ENCODE data around the gene FCGR3B. TPM values are rescaled to one million over a fixed set of nuclear protein-coding genes. Genes with fewer than 3 reads are reported as not detected.
"Not testable (repeated sequence)": the region's sequence is repeated elsewhere in the genome, so short reads cannot be mapped to it uniquely, and the experiment has no call there.

Gene FCGR3B
- total RNA-seq, 1 donor from 2014 or later: not detected

GRCh38 chr1:161676441-161676840 is 45.5 kb upstream of the FCGR3B start:
- peaks cover 2% of the 10 kb centered on the region for H3K4me1 ChIP-seq (ENCODE audit: insufficient read depth, low read length)
- no peak overlapping the region for H3K9ac ChIP-seq (ENCODE audit: low read length)
- no peaks in the 10 kb centered on the region for H3K36me3 Mint-ChIP-seq (ENCODE audit: low read depth, unreplicated experiment)
- H3K27me3 ChIP-seq (ENCODE audit: insufficient read depth, low read length): peaks cover 3% of the 10 kb centered on the region
- no peak for DNase-seq (ENCODE audit: low read depth)
- H3K27ac Mint-ChIP-seq (ENCODE audit: unreplicated experiment): no peak overlapping the region
- peaks cover 2% of the 10 kb centered on the region for H3K27me3 Mint-ChIP-seq (ENCODE audit: low read depth, unreplicated experiment)
- no peaks in the 10 kb centered on the region for H4K20me1 ChIP-seq (ENCODE audit: insufficient read depth, low read length)
- no peak overlapping the region for H3K4me2 ChIP-seq (ENCODE audit: low read length)
- H3K27ac ChIP-seq (ENCODE audit: low read depth, low read length): no peak overlapping the region
- H3K9me3 ChIP-seq (ENCODE audit: insufficient read depth, low read depth, low read length): no peaks in the 10 kb centered on the region
- no peak overlapping the region for H3K4me3 ChIP-seq (ENCODE audit: insufficient read depth, low read depth, low read length)
- no peaks in the 10 kb centered on the region for H3K79me2 ChIP-seq (ENCODE audit: insufficient read depth, low read length)
- no peak overlapping the region for H2AFZ ChIP-seq (ENCODE audit: low read depth, low read length)
- FAIRE-seq: no peak
- peaks cover 14% of the 10 kb centered on the region for H3K4me1 Mint-ChIP-seq (ENCODE audit: low read depth, unreplicated experiment)
- TF ChIP-seq CTCF (IDR thresholded peaks at IDR 0.05; ENCODE audit: insufficient read depth, low read depth, low read length): no peak
- TF ChIP-seq EZH2 (IDR thresholded peaks at IDR 0.05; ENCODE audit: insufficient read depth, low read length): no peak
- H3K4me3 Mint-ChIP-seq (ENCODE audit: unreplicated experiment): no peak overlapping the region
- no peaks in the 10 kb centered on the region for H3K36me3 ChIP-seq (ENCODE audit: insufficient read depth, low read length)
- no peaks in the 10 kb centered on the region for H3K9me3 Mint-ChIP-seq (ENCODE audit: unreplicated experiment)

- not testable (repeated sequence) for DNase-seq (ENCODE audit: low read depth); FAIRE-seq; H3K27ac Mint-ChIP-seq (ENCODE audit: unreplicated experiment); H3K4me1 ChIP-seq (ENCODE audit: insufficient read depth, low read length); H3K27me3 Mint-ChIP-seq (ENCODE audit: low read depth, unreplicated experiment); H3K79me2 ChIP-seq (ENCODE audit: insufficient read depth, low read length); H3K9ac ChIP-seq (ENCODE audit: low read length); H3K36me3 ChIP-seq (ENCODE audit: insufficient read depth, low read length); H3K4me2 ChIP-seq (ENCODE audit: low read length); H4K20me1 ChIP-seq (ENCODE audit: insufficient read depth, low read length); H3K4me3 Mint-ChIP-seq (ENCODE audit: unreplicated experiment); H3K9me3 ChIP-seq (ENCODE audit: insufficient read depth, low read depth, low read length); H3K27me3 ChIP-seq (ENCODE audit: insufficient read depth, low read length); H3K4me3 ChIP-seq (ENCODE audit: insufficient read depth, low read depth, low read length); H2AFZ ChIP-seq (ENCODE audit: low read depth, low read length); H3K27ac ChIP-seq (ENCODE audit: low read depth, low read length); H3K9me3 Mint-ChIP-seq (ENCODE audit: unreplicated experiment); H3K36me3 Mint-ChIP-seq (ENCODE audit: low read depth, unreplicated experiment)
- H3K4me1 Mint-ChIP-seq (ENCODE audit: low read depth, unreplicated experiment): peaks cover 21% of the 10 kb centered on the region
These were observed 43.9 kb upstream of the FCGR3B start for GRCh38 chr1:161674908-161675307.

- not testable (repeated sequence) for H3K36me3 ChIP-seq (ENCODE audit: insufficient read depth, low read length); H2AFZ ChIP-seq (ENCODE audit: low read depth, low read length); H3K79me2 ChIP-seq (ENCODE audit: insufficient read depth, low read length); H3K4me1 ChIP-seq (ENCODE audit: insufficient read depth, low read length); H3K27me3 ChIP-seq (ENCODE audit: insufficient read depth, low read length); H3K36me3 Mint-ChIP-seq (ENCODE audit: low read depth, unreplicated experiment); H3K27ac ChIP-seq (ENCODE audit: low read depth, low read length); FAIRE-seq; H3K4me3 Mint-ChIP-seq (ENCODE audit: unreplicated experiment); H4K20me1 ChIP-seq (ENCODE audit: insufficient read depth, low read length); DNase-seq (ENCODE audit: low read depth); H3K9ac ChIP-seq (ENCODE audit: low read length); H3K4me2 ChIP-seq (ENCODE audit: low read length); H3K27me3 Mint-ChIP-seq (ENCODE audit: low read depth, unreplicated experiment); H3K9me3 Mint-ChIP-seq (ENCODE audit: unreplicated experiment); H3K9me3 ChIP-seq (ENCODE audit: insufficient read depth, low read depth, low read length); H3K27ac Mint-ChIP-seq (ENCODE audit: unreplicated experiment); H3K4me3 ChIP-seq (ENCODE audit: insufficient read depth, low read depth, low read length)
- peaks cover 21% of the 10 kb centered on the region for H3K4me1 Mint-ChIP-seq (ENCODE audit: low read depth, unreplicated experiment)
These were observed 43.5 kb upstream of the FCGR3B start for GRCh38 chr1:161674447-161674846.

- H3K4me3 Mint-ChIP-seq (ENCODE audit: unreplicated experiment); FAIRE-seq; H3K36me3 ChIP-seq (ENCODE audit: insufficient read depth, low read length): not testable (repeated sequence)
These were observed 42.5 kb upstream of the FCGR3B start for GRCh38 chr1:161673437-161673836.

GRCh38 chr1:161671045-161672020 is 40.4 kb upstream of the FCGR3B start:
- H3K27ac Mint-ChIP-seq (ENCODE audit: unreplicated experiment); DNase-seq (ENCODE audit: low read depth): not testable (repeated sequence)
- FAIRE-seq: peak; percentile 76

More at GRCh38 chr1:161673437-161673836, 42.5 kb upstream of the FCGR3B start:
- not testable (repeated sequence) for H3K27me3 Mint-ChIP-seq (ENCODE audit: low read depth, unreplicated experiment); H4K20me1 ChIP-seq (ENCODE audit: insufficient read depth, low read length); H3K9me3 ChIP-seq (ENCODE audit: insufficient read depth, low read depth, low read length); H3K9ac ChIP-seq (ENCODE audit: low read length); H3K36me3 Mint-ChIP-seq (ENCODE audit: low read depth, unreplicated experiment); H3K27me3 ChIP-seq (ENCODE audit: insufficient read depth, low read length); H3K9me3 Mint-ChIP-seq (ENCODE audit: unreplicated experiment); H2AFZ ChIP-seq (ENCODE audit: low read depth, low read length); H3K4me3 ChIP-seq (ENCODE audit: insufficient read depth, low read depth, low read length); H3K4me2 ChIP-seq (ENCODE audit: low read length); H3K27ac ChIP-seq (ENCODE audit: low read depth, low read length); H3K27ac Mint-ChIP-seq (ENCODE audit: unreplicated experiment); H3K4me1 ChIP-seq (ENCODE audit: insufficient read depth, low read length); H3K79me2 ChIP-seq (ENCODE audit: insufficient read depth, low read length)
- peaks cover 21% of the 10 kb centered on the region for H3K4me1 Mint-ChIP-seq (ENCODE audit: low read depth, unreplicated experiment)
- DNase-seq (ENCODE audit: low read depth): peak; percentile 6

More at GRCh38 chr1:161671045-161672020, 40.4 kb upstream of the FCGR3B start:
- not testable (repeated sequence) for H3K9me3 ChIP-seq (ENCODE audit: insufficient read depth, low read depth, low read length); H3K36me3 ChIP-seq (ENCODE audit: insufficient read depth, low read length); H3K4me1 ChIP-seq (ENCODE audit: insufficient read depth, low read length); H3K9me3 Mint-ChIP-seq (ENCODE audit: unreplicated experiment); H4K20me1 ChIP-seq (ENCODE audit: insufficient read depth, low read length); H3K27ac ChIP-seq (ENCODE audit: low read depth, low read length); H3K4me3 ChIP-seq (ENCODE audit: insufficient read depth, low read depth, low read length); H3K36me3 Mint-ChIP-seq (ENCODE audit: low read depth, unreplicated experiment); H3K27me3 Mint-ChIP-seq (ENCODE audit: low read depth, unreplicated experiment); H3K79me2 ChIP-seq (ENCODE audit: insufficient read depth, low read length); H3K4me3 Mint-ChIP-seq (ENCODE audit: unreplicated experiment); H3K27me3 ChIP-seq (ENCODE audit: insufficient read depth, low read length); H3K9ac ChIP-seq (ENCODE audit: low read length)
- peak overlapping the region; percentile 48 for H3K4me2 ChIP-seq (ENCODE audit: low read length)
- peaks cover 15% of the 10 kb centered on the region for H3K4me1 Mint-ChIP-seq (ENCODE audit: low read depth, unreplicated experiment)
- peak overlapping the region; percentile 52 for H2AFZ ChIP-seq (ENCODE audit: low read depth, low read length)
